IPS-15b (cell line): ENCODE measurements around the gene SLC23A2.
A peak's percentile ranks its signal among the peaks of the same experiment; 100 is the strongest.
"Not testable (repeated sequence)": the region's sequence is repeated elsewhere in the genome, so short reads cannot be mapped to it uniquely, and the experiment has no call there.

Source experiments
- H3K27me3 ChIP-seq: one replicate; pipeline ENCODE4 v1.6.1; 2013; ENCODE audit warnings: low read length; ENCODE audit not compliant: control insufficient read depth, insufficient read depth
- H3K36me3 ChIP-seq: one replicate; pipeline ENCODE4 v1.6.1; 2013; ENCODE audit warnings: low read length; ENCODE audit not compliant: control insufficient read depth, insufficient read depth
- H3K4me1 ChIP-seq: one replicate; pipeline ENCODE4 v1.6.1; 2013; ENCODE audit warnings: mild to moderate bottlenecking, low read length; ENCODE audit not compliant: control insufficient read depth, insufficient read depth
- H3K4me3 ChIP-seq: one replicate; pipeline ENCODE4 v1.5.1; 2013; ENCODE audit warnings: low read depth, low read length
- H3K9ac ChIP-seq: one replicate; pipeline ENCODE4 v1.6.1; 2013; ENCODE audit warnings: low read depth, mild to moderate bottlenecking, low read length
- H3K9me3 ChIP-seq: one replicate; pipeline ENCODE4 v1.6.1; 2013; ENCODE audit warnings: mild to moderate bottlenecking, low read length; ENCODE audit not compliant: control insufficient read depth, insufficient read depth

Gene SLC23A2

GRCh38 chr20:5001174-5002076 is at the start of gene SLC23A2:
Gene SLC23A2, minus strand, starts transcription at chr20:5001510. Its CDS starts 68,948 bp downstream, at chr20:4932562.
- H3K4me1 ChIP-seq = peaks cover 14% of the 10 kb centered on the region
- peak within 1 kb of the TSS; percentile 91 for H3K4me3 ChIP-seq
- H3K36me3 ChIP-seq = no peaks in the 10 kb centered on the region
- H3K9ac ChIP-seq = no peak within 1 kb of the TSS
- H3K9me3 ChIP-seq = no peaks in the 10 kb centered on the region
- peaks cover 10% of the 10 kb centered on the region for H3K27me3 ChIP-seq

GRCh38 chr20:5046656-5047339 is 45.5 kb upstream of the SLC23A2 start:
- Histone ChIP-seq H3K36me3 (no peaks in the 10 kb centered on the region), H3K4me3 (no peak overlapping the region), H3K4me1 (no peaks in the 10 kb centered on the region), H3K9ac (no peak overlapping the region), H3K9me3 (no peaks in the 10 kb centered on the region), H3K27me3 (no peaks in the 10 kb centered on the region)

GRCh38 chr20:5045906-5046305 is 44.6 kb upstream of the SLC23A2 start:
- no peaks in the 10 kb centered on the region for H3K36me3 ChIP-seq
- no peak overlapping the region for H3K9ac ChIP-seq
- H3K4me1 ChIP-seq = no peaks in the 10 kb centered on the region
- no peak overlapping the region for H3K4me3 ChIP-seq
- no peaks in the 10 kb centered on the region for H3K27me3 ChIP-seq
- no peaks in the 10 kb centered on the region for H3K9me3 ChIP-seq

GRCh38 chr20:5044075-5044620 is 42.8 kb upstream of the SLC23A2 start:
- Histone ChIP-seq H3K9ac (no peak overlapping the region), H3K27me3 (no peaks in the 10 kb centered on the region), H3K4me3 (no peak overlapping the region), H3K4me1 (no peaks in the 10 kb centered on the region), H3K9me3 (no peaks in the 10 kb centered on the region), H3K36me3 (no peaks in the 10 kb centered on the region)

GRCh38 chr20:5041433-5041832 is 40.1 kb upstream of the SLC23A2 start:
- Histone ChIP-seq H3K9ac (no peak overlapping the region), H3K27me3 (no peaks in the 10 kb centered on the region), H3K4me1 (no peaks in the 10 kb centered on the region), H3K36me3 (no peaks in the 10 kb centered on the region), H3K4me3 (no peak overlapping the region), H3K9me3 (no peaks in the 10 kb centered on the region)

- Histone ChIP-seq H3K4me1 (no peaks in the 10 kb centered on the region), H3K4me3 (no peak overlapping the region), H3K27me3 (no peaks in the 10 kb centered on the region), H3K36me3 (no peaks in the 10 kb centered on the region), H3K9ac (no peak overlapping the region), H3K9me3 (no peaks in the 10 kb centered on the region)
Measured at GRCh38 chr20:5040345-5040744, 39.0 kb upstream of the SLC23A2 start.

GRCh38 chr20:5039889-5040288 is 38.6 kb upstream of the SLC23A2 start:
- no peaks in the 10 kb centered on the region for H3K4me1 ChIP-seq
- H3K9ac ChIP-seq = no peak overlapping the region
- H3K27me3 ChIP-seq = no peaks in the 10 kb centered on the region
- H3K4me3 ChIP-seq = no peak overlapping the region
- no peaks in the 10 kb centered on the region for H3K36me3 ChIP-seq
- no peaks in the 10 kb centered on the region for H3K9me3 ChIP-seq

GRCh38 chr20:5039255-5039657 is 37.9 kb upstream of the SLC23A2 start:
- no peaks in the 10 kb centered on the region for H3K9me3 ChIP-seq
- no peaks in the 10 kb centered on the region for H3K36me3 ChIP-seq
- no peak overlapping the region for H3K9ac ChIP-seq
- no peaks in the 10 kb centered on the region for H3K4me1 ChIP-seq
- no peak overlapping the region for H3K4me3 ChIP-seq
- no peaks in the 10 kb centered on the region for H3K27me3 ChIP-seq

GRCh38 chr20:5036828-5037227 is 35.5 kb upstream of the SLC23A2 start:
- no peaks in the 10 kb centered on the region for H3K36me3 ChIP-seq
- no peak overlapping the region for H3K4me3 ChIP-seq
- H3K27me3 ChIP-seq = no peaks in the 10 kb centered on the region
- no peak overlapping the region for H3K9ac ChIP-seq
- H3K9me3 ChIP-seq = no peaks in the 10 kb centered on the region
- H3K4me1 ChIP-seq = no peaks in the 10 kb centered on the region

- H3K27me3 ChIP-seq, H3K36me3 ChIP-seq, H3K4me3 ChIP-seq, H3K4me1 ChIP-seq, H3K9me3 ChIP-seq, H3K9ac ChIP-seq: not testable (repeated sequence)
Measured at GRCh38 chr20:5035518-5035917, 34.2 kb upstream of the SLC23A2 start.

GRCh38 chr20:5033566-5033965 is 32.3 kb upstream of the SLC23A2 start:
- no peaks in the 10 kb centered on the region for H3K36me3 ChIP-seq
- H3K27me3 ChIP-seq = no peaks in the 10 kb centered on the region
- no peaks in the 10 kb centered on the region for H3K9me3 ChIP-seq
- H3K4me3 ChIP-seq = no peak overlapping the region
- no peaks in the 10 kb centered on the region for H3K4me1 ChIP-seq
- H3K9ac ChIP-seq = no peak overlapping the region

GRCh38 chr20:5031701-5032100 is 30.4 kb upstream of the SLC23A2 start:
- H3K36me3 ChIP-seq, H3K27me3 ChIP-seq, H3K9ac ChIP-seq, H3K4me3 ChIP-seq, H3K9me3 ChIP-seq, H3K4me1 ChIP-seq: not testable (repeated sequence)
